OCI-LY7 (cell line): Measurements from ENCODE around the gene PGAP2. TPM values are rescaled to one million over a fixed set of nuclear protein-coding genes. Genes with fewer than 3 reads are reported as not detected.

Experiments used
- BruUV-seq: library from RNA; stranded (reverse); fragments of 400-500 nt; replicated peaks from 2 replicates; lab custom pipeline; 2021; lab: Mats Ljungman, UMichigan
- CTCF ChIA-PET: fragments of 300-600 bp; sonication (Branson Sonifier 250); formaldehyde crosslinking; loops from one replicate; lab custom pipeline; 2022; ENCODE audit warnings: antibody characterized with exemption; ENCODE audit not compliant: unreplicated experiment; lab: Charles Lee
- POLR2A ChIA-PET: fragments of 300-600 bp; sonication (Branson Sonifier 250); formaldehyde crosslinking; loops from one replicate; lab custom pipeline; 2022; ENCODE audit warnings: antibody characterized with exemption; lab: Charles Lee
- DNase-seq: peaks from one replicate; pipeline ENCODE4 v3.0.0-alpha.2; 2015; ENCODE audit warnings: low spot score
- H2AFZ ChIP-seq: fragments of 200-600 bp; sonication (generic), shearing (Covaris generic); 2 replicates; pipeline ENCODE4 v1.6.1; 2014; ENCODE audit warnings: mild to moderate bottlenecking, antibody characterized with exemption, low read length, moderate library complexity
- H3K27ac ChIP-seq: fragments of 200-600 bp; sonication (generic); 2 replicates; pipeline ENCODE4 v1.5.1; 2014; ENCODE audit warnings: mixed run types, low read depth, mild to moderate bottlenecking, moderate library complexity, low read length, inconsistent platforms; ENCODE audit not compliant: poor library complexity, severe bottlenecking
- H3K36me3 ChIP-seq: fragments of 200-600 bp; sonication (generic); 2 replicates; pipeline ENCODE4 v1.6.1; 2014; ENCODE audit warnings: mild to moderate bottlenecking, antibody characterized with exemption, low read length, moderate library complexity, mixed read lengths; ENCODE audit not compliant: insufficient read depth
- H3K4me1 ChIP-seq: fragments of 200-600 bp; sonication (generic); 2 replicates; pipeline ENCODE4 v1.5.1; 2014; ENCODE audit warnings: mild to moderate bottlenecking, low read length; ENCODE audit not compliant: insufficient read depth, poor library complexity, severe bottlenecking
- H3K4me2 ChIP-seq: fragments of 200-600 bp; sonication (generic); 2 replicates; pipeline ENCODE4 v1.6.1; 2014; ENCODE audit warnings: mild to moderate bottlenecking, low read length
- H3K4me3 ChIP-seq: fragments of 200-600 bp; sonication (generic); 2 replicates; pipeline ENCODE4 v1.5.1; 2014; ENCODE audit warnings: mild to moderate bottlenecking, low read depth, low read length; ENCODE audit not compliant: poor library complexity, severe bottlenecking
- H3K79me2 ChIP-seq: fragments of 200-600 bp; sonication (generic); 2 replicates; pipeline ENCODE4 v1.6.1; 2016; ENCODE audit warnings: low read depth, mild to moderate bottlenecking, low read length, moderate library complexity, mixed read lengths; ENCODE audit not compliant: insufficient read depth
- H3K9me2 ChIP-seq: fragments of 200-600 bp; sonication (generic); 2 replicates; pipeline ENCODE4 v1.6.1; 2016; ENCODE audit warnings: mild to moderate bottlenecking, low read length, mixed read lengths; ENCODE audit not compliant: insufficient read depth
- H3K9me3 ChIP-seq: fragments of 200-600 bp; sonication (generic); 2 replicates; pipeline ENCODE4 v1.6.1; 2014; ENCODE audit warnings: mild to moderate bottlenecking, mixed run types, low read length, mixed read lengths
- H4K20me1 ChIP-seq: fragments of 200-600 bp; sonication (generic); 2 replicates; pipeline ENCODE4 v1.6.1; 2014; ENCODE audit warnings: mild to moderate bottlenecking, antibody characterized with exemption, low read length, moderate library complexity, mixed read lengths; ENCODE audit not compliant: insufficient read depth
- CTCF ChIP-seq: fragments of 200-600 bp; sonication (generic); conservative IDR thresholded peaks from 2 replicates; pipeline ENCODE4 v1.5.1; 2014; ENCODE audit warnings: mild to moderate bottlenecking, antibody characterized with exemption, low read length, moderate library complexity, mixed read lengths
- EZH2phosphoT487 ChIP-seq: fragments of 200-600 bp; sonication (generic); IDR thresholded peaks from 2 replicates; pipeline ENCODE4 v1.6.1; 2018; ENCODE audit warnings: low read depth, borderline replicate concordance, mild to moderate bottlenecking, mixed run types, antibody characterized with exemption, low read length, moderate library complexity, mixed read lengths
- intact Hi-C: fragments of 100-400 bp; cut with micrococcal nuclease; formaldehyde crosslinking; loops from one replicate; pipeline ENCODE4 v1.10.0; 2022; ENCODE audit not compliant: unreplicated experiment
- total RNA-seq, 2 experiments: library from RNA; depleted of rRNA in 1 of 2; stranded (reverse); fragments of >200 nt in 1 of 2; shearing (Covaris generic) in 1 of 2; gene quantifications; 2 replicates each; pipeline ENCODE4 v1.2.3, GENCODE V29; 2014 to 2022

The PGAP2 gene
- total RNA-seq, 2 experiments from 2014 or later = 23.9 to 44.0 TPM

- 0 out of 2 replicates have a peak overlapping the region, but pooled peaks have one; percentile 29 for H2AFZ ChIP-seq
- peaks cover 50% of the 10 kb centered on the region; the same call in 1 of the 2 replicates for H3K79me2 ChIP-seq
- peaks cover 25% of the 10 kb centered on the region; the same call in 1 of the 2 replicates for H4K20me1 ChIP-seq
- H3K9me3 ChIP-seq = no peaks in the 10 kb centered on the region
- no TSS peak for BruUV-seq
- CTCF ChIA-PET = interaction anchor here (0.6 to 1.8 kb wide), 5 partner anchors 9 to 226 kb away, joined by 3 to 20 read pairs (median 13); no protein-coding TSS in a partner anchor
- H3K36me3 ChIP-seq = peaks cover 14% of the 10 kb centered on the region; the same call in 1 of the 2 replicates
- peak; percentile 50 for DNase-seq
- intact Hi-C loops = no loop called here
- peak overlapping the region; percentile 81 for H3K4me3 ChIP-seq
- H3K4me2 ChIP-seq = peak overlapping the region; percentile 89
- H3K27ac ChIP-seq = peak overlapping the region; percentile 82
- H3K9me2 ChIP-seq = no peaks in the 10 kb centered on the region
- POLR2A ChIA-PET = interaction anchor here (0.6 to 6.3 kb wide), 10 partner anchors 9 to 1757 kb away, joined by 3 to 75 read pairs (median 6); partner anchors contain the start of gene STIM1
- H3K4me1 ChIP-seq = peaks cover 54% of the 10 kb centered on the region
- TF ChIP-seq CTCF (no peak), EZH2phosphoT487 (no peak)
Observed at GRCh38 chr11:3840004-3840869, 31.9 kb downstream of the PGAP2 start.

- Histone ChIP-seq H4K20me1 (peaks cover 25% of the 10 kb centered on the region; the same call in 1 of the 2 replicates), H2AFZ (peak within 1 kb of the TSS; percentile 98), H3K9me2 (no peaks in the 10 kb centered on the region), H3K9me3 (no peaks in the 10 kb centered on the region), H3K36me3 (peaks cover 9% of the 10 kb centered on the region; the same call in 1 of the 2 replicates), H3K4me3 (peak within 1 kb of the TSS; percentile 81), H3K79me2 (peaks cover 43% of the 10 kb centered on the region; the same call in 1 of the 2 replicates), H3K4me1 (peaks cover 47% of the 10 kb centered on the region), H3K27ac (peak within 1 kb of the TSS; percentile 82), H3K4me2 (peak within 1 kb of the TSS; percentile 89)
- no peak for TF ChIP-seq CTCF
- ChIA-PET POLR2A (interaction anchor here (0.6 to 6.3 kb wide), 24 partner anchors 8 to 1758 kb away, joined by 3 to 75 read pairs (median 4); partner anchors contain the start of genes PGAP2 and STIM1), CTCF (interaction anchor here (0.6 to 1.8 kb wide), 10 partner anchors 8 to 255 kb away, joined by 3 to 20 read pairs (median 6); no protein-coding TSS in a partner anchor)
- peak; percentile 82 for DNase-seq
- intact Hi-C loops = loop anchor here (1.0 kb wide), 1 partner anchor 17 kb away; no protein-coding TSS in a partner anchor
- BruUV-seq = no TSS peak
Observed at GRCh38 chr11:3840870-3841425, 32.6 kb downstream of the PGAP2 start, which contains the start of gene RHOG. Gene RHOG (minus strand): TSS chr11:3840959. CDS start chr11:3828138, 12,821 bp downstream.
